Peyer's patch (tissue), 4 donors: ENCODE data around the gene IL36G. TPM values are rescaled to one million over a fixed set of nuclear protein-coding genes. Genes with fewer than 3 reads are reported as not detected.

Experiments used
- DNase-seq, 3 donors: peaks; one replicate each; pipeline ENCODE4 v3.0.0-alpha.2; 2017 to 2019
- H3K27ac ChIP-seq, 4 donors: fragments of 200-600 bp; sonication (generic); one replicate each; pipeline ENCODE4 v1.5.1; 2016 to 2019
- H3K27me3 ChIP-seq, 2 donors: fragments of 200-600 bp; sonication (generic); one replicate each; pipeline ENCODE4 v1.5.1; 2019
- H3K36me3 ChIP-seq, 3 donors: fragments of 200-600 bp; sonication (generic); one replicate each; pipeline ENCODE4 v1.5.1; 2016 to 2019
- H3K4me1 ChIP-seq, 4 donors: fragments of 200-600 bp; sonication (generic); one replicate each; pipeline ENCODE4 v1.5.1; 2016 to 2019
- H3K4me3 ChIP-seq, 4 donors: fragments of 200-600 bp; sonication (generic); 1 replicate in 3 of 4; 2 replicates in 1 of 4; pipeline ENCODE4 v1.5.1; 2016 to 2019; ENCODE audit warnings: mild to moderate bottlenecking in 1 of 4
- H3K9me3 ChIP-seq, 4 donors: fragments of 200-600 bp; sonication (generic); one replicate each; pipeline ENCODE4 v1.5.1; 2016 to 2019; ENCODE audit warnings: mild to moderate bottlenecking in 1 of 4
- POLR2A ChIP-seq, 2 donors: fragments of 450-650 bp; IDR thresholded peaks; one replicate each; pipeline ENCODE4 v1.5.1; 2017; ENCODE audit warnings: antibody characterized with exemption in 2 of 2, mild to moderate bottlenecking in 2 of 2, moderate library complexity in 2 of 2
- total RNA-seq, 4 donors: library from RNA; depleted of rRNA; stranded (reverse); fragments of >200 nt; gene quantifications; one replicate each; pipeline ENCODE4 v1.1.0, GENCODE V29; 2016
- TF ChIP-seq, protein P1 (sequence below), 6 experiments: fragments of 450-650 bp in 4 of 6; fragments of 200-600 bp in 2 of 6; sonication (generic) in 1 of 6; IDR thresholded peaks; one replicate each; pipeline ENCODE4 v1.5.1; 2017 to 2019; ENCODE audit warnings: antibody characterized with exemption in 6 of 6, mild to moderate bottlenecking in 3 of 6, moderate library complexity in 1 of 6

The IL36G gene
- total RNA-seq, 4 donors from 2014 or later: not detected

DNA sequence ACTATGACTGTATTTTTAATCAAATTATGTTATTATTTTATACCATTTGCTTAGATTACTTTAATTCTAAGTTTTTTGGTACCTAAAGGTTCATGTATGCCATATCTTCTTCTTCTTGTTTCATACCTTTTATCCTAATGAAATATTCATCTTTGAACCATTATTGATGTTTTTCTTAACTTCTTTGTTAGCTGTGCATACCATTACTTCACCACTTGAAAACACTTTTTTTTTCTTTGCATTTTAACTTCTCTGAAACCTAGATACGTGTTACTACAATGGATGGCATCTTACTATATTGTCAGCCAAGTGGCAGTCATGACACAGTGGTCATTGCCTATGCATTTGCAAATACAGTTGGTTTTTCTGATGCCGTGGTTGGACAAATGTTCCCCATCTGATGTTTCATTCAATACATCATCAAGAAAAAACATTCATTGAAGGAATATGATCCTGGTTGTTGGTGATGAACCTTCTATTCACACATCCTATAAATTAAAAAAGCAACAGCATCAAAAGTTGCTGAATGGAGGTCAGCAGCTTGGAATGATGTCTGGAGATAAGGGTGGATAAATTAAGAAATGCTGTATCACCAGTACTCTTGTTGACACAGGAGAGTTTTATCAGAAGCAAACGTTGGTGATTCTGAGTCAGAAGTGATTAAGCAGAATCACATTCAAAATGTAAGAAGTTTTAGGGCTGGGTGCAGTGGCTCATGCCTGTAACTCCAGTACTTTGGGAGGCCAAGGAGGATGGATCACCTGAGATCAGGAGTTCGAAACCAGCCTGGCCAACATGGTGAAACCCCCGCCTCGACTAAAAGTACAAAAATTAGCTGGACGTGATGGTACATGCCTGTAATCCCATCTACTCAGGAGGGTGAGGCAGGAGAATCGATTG, 34.9 kb downstream of the IL36G start:
- no peaks in the 10 kb centered on the region for H3K27me3 ChIP-seq
- TF ChIP-seq, protein P1, sequence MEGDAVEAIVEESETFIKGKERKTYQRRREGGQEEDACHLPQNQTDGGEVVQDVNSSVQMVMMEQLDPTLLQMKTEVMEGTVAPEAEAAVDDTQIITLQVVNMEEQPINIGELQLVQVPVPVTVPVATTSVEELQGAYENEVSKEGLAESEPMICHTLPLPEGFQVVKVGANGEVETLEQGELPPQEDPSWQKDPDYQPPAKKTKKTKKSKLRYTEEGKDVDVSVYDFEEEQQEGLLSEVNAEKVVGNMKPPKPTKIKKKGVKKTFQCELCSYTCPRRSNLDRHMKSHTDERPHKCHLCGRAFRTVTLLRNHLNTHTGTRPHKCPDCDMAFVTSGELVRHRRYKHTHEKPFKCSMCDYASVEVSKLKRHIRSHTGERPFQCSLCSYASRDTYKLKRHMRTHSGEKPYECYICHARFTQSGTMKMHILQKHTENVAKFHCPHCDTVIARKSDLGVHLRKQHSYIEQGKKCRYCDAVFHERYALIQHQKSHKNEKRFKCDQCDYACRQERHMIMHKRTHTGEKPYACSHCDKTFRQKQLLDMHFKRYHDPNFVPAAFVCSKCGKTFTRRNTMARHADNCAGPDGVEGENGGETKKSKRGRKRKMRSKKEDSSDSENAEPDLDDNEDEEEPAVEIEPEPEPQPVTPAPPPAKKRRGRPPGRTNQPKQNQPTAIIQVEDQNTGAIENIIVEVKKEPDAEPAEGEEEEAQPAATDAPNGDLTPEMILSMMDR (IDR thresholded peaks at IDR 0.05): no peak
- TF ChIP-seq POLR2A (IDR thresholded peaks at IDR 0.05): no peak
- no peaks in the 10 kb centered on the region for H3K4me1 ChIP-seq
- no peaks in the 10 kb centered on the region for H3K36me3 ChIP-seq
- H3K4me3 ChIP-seq: no peak overlapping the region
- H3K9me3 ChIP-seq: no peaks in the 10 kb centered on the region
- DNase-seq: no peak
- no peak overlapping the region for H3K27ac ChIP-seq

DNA sequence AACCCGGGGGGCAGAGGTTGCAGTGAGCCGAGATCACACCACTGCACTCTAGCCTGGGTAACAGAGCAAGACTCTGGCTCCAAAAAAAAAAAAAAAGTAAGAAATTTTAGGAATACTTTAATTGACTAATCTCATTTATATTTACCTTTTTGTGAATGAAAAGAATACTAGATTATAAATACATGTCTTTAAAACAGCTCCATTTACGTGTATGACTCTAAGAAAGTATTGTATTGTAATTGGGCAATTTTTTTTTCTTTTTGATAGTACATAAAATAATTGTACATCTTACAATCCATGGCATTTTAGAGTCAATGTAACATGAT, 35.5 kb downstream of the IL36G start:
- DNase-seq: no peak
- Histone ChIP-seq H3K4me3 (no peak overlapping the region), H3K36me3 (no peaks in the 10 kb centered on the region), H3K27ac (no peak overlapping the region), H3K27me3 (no peaks in the 10 kb centered on the region), H3K9me3 (no peaks in the 10 kb centered on the region), H3K4me1 (no peaks in the 10 kb centered on the region)
- TF ChIP-seq POLR2A (IDR thresholded peaks at IDR 0.05): no peak
- TF ChIP-seq, protein P1 (IDR thresholded peaks at IDR 0.05): no peak

- Histone ChIP-seq H3K27ac (no peak overlapping the region), H3K36me3 (no peaks in the 10 kb centered on the region), H3K4me1 (no peaks in the 10 kb centered on the region), H3K9me3 (no peaks in the 10 kb centered on the region), H3K4me3 (no peak overlapping the region), H3K27me3 (no peaks in the 10 kb centered on the region)
- no peak for TF ChIP-seq POLR2A (IDR thresholded peaks at IDR 0.05)
- TF ChIP-seq, protein P1 (IDR thresholded peaks at IDR 0.05): no peak
- no peak for DNase-seq
These were observed 36.3 kb downstream of the IL36G start for GRCh38 chr2:113014067-113014466.

GRCh38 chr2:113015042-113015441, 37.2 kb downstream of the IL36G start:
- Histone ChIP-seq H3K27ac (no peak overlapping the region), H3K4me3 (no peak overlapping the region), H3K27me3 (no peaks in the 10 kb centered on the region), H3K4me1 (no peaks in the 10 kb centered on the region), H3K9me3 (no peaks in the 10 kb centered on the region), H3K36me3 (no peaks in the 10 kb centered on the region)
- TF ChIP-seq POLR2A (IDR thresholded peaks at IDR 0.05): no peak
- TF ChIP-seq, protein P1 (IDR thresholded peaks at IDR 0.05): no peak
- DNase-seq: no peak

GRCh38 chr2:113015655-113016054, 37.8 kb downstream of the IL36G start:
- TF ChIP-seq, protein P1 (IDR thresholded peaks at IDR 0.05): no peak
- TF ChIP-seq POLR2A (IDR thresholded peaks at IDR 0.05): no peak

More at GRCh38 chr2:113015655-113016054, 37.8 kb downstream of the IL36G start:
- Histone ChIP-seq H3K27ac (no peak overlapping the region), H3K4me3 (no peak overlapping the region), H3K4me1 (no peaks in the 10 kb centered on the region), H3K27me3 (no peaks in the 10 kb centered on the region), H3K9me3 (no peaks in the 10 kb centered on the region), H3K36me3 (no peaks in the 10 kb centered on the region)
- no peak for DNase-seq
